ENCODE results near the gene C19orf38. TPM values are rescaled to one million over a fixed set of nuclear protein-coding genes. Genes with fewer than 3 reads are reported as not detected.

The C19orf38 gene
- total RNA-seq: 4.2 TPM

GRCh38 chr19:10848230-10848856, at the start of gene C19orf38:
C19orf38 (plus strand) TSS chr19:10848415; CDS start chr19:10848509, 94 bp downstream.
- Histone ChIP-seq H3K4me3 (ENCODE audit: low read length in 3 of 3) (no peak within 1 kb of the TSS), H3K27ac (ENCODE audit: low read depth, low read length) (no peak within 1 kb of the TSS), H3K4me1 (ENCODE audit: control insufficient read depth in 3 of 3, insufficient read depth in 3 of 3, low read length in 3 of 3) (peaks cover 0 to 2% (median 0%) of the 10 kb centered on the region in 3 donors), H3K36me3 (ENCODE audit: control insufficient read depth in 3 of 3, insufficient read depth in 3 of 3, low read length in 3 of 3) (no peaks in the 10 kb centered on the region), H3K9ac (ENCODE audit: low read depth in 1 of 3, low read length in 3 of 3) (no peak within 1 kb of the TSS), H3K27me3 (ENCODE audit: control insufficient read depth in 3 of 3, insufficient read depth in 3 of 3, low read length in 3 of 3) (peaks cover 0 to 5% (median 0%) of the 10 kb centered on the region in 3 donors), H3K9me3 (ENCODE audit: control insufficient read depth in 3 of 3, low read length in 3 of 3) (no peaks in the 10 kb centered on the region)

- H3K36me3 ChIP-seq (ENCODE audit: control insufficient read depth in 3 of 3, insufficient read depth in 3 of 3, low read length in 3 of 3): peaks cover 64 to 80% (median 72%) of the 10 kb centered on the region in 3 donors
- no peaks in the 10 kb centered on the region for H3K9me3 ChIP-seq (ENCODE audit: control insufficient read depth in 3 of 3, low read length in 3 of 3)
- no peak overlapping the region for H3K9ac ChIP-seq (ENCODE audit: low read depth in 1 of 3, low read length in 3 of 3)
- no peaks in the 10 kb centered on the region for H3K27me3 ChIP-seq (ENCODE audit: control insufficient read depth in 3 of 3, insufficient read depth in 3 of 3, low read length in 3 of 3)
- H3K4me3 ChIP-seq (ENCODE audit: low read length in 3 of 3): no peak overlapping the region
- H3K27ac ChIP-seq (ENCODE audit: low read depth, low read length): no peak overlapping the region
- H3K4me1 ChIP-seq (ENCODE audit: control insufficient read depth in 3 of 3, insufficient read depth in 3 of 3, low read length in 3 of 3): peaks cover 0 to 2% (median 0%) of the 10 kb centered on the region in 3 donors
Measured at GRCh38 chr19:10800488-10800887, 47.7 kb upstream of the C19orf38 start.

GRCh38 chr19:10802479-10802878, 45.7 kb upstream of the C19orf38 start:
- Histone ChIP-seq H3K4me3 (ENCODE audit: low read length in 3 of 3) (no peak overlapping the region), H3K27ac (ENCODE audit: low read depth, low read length) (no peak overlapping the region), H3K9ac (ENCODE audit: low read depth in 1 of 3, low read length in 3 of 3) (no peak overlapping the region), H3K27me3 (ENCODE audit: control insufficient read depth in 3 of 3, insufficient read depth in 3 of 3, low read length in 3 of 3) (no peaks in the 10 kb centered on the region), H3K36me3 (ENCODE audit: control insufficient read depth in 3 of 3, insufficient read depth in 3 of 3, low read length in 3 of 3) (peaks cover 58 to 71% (median 63%) of the 10 kb centered on the region in 3 donors), H3K4me1 (ENCODE audit: control insufficient read depth in 3 of 3, insufficient read depth in 3 of 3, low read length in 3 of 3) (peaks cover 0 to 2% (median 0%) of the 10 kb centered on the region in 3 donors), H3K9me3 (ENCODE audit: control insufficient read depth in 3 of 3, low read length in 3 of 3) (no peaks in the 10 kb centered on the region)

- H3K9me3 ChIP-seq (ENCODE audit: control insufficient read depth in 3 of 3, low read length in 3 of 3): no peaks in the 10 kb centered on the region
- H3K27ac ChIP-seq (ENCODE audit: low read depth, low read length): no peak overlapping the region
- no peak overlapping the region for H3K4me3 ChIP-seq (ENCODE audit: low read length in 3 of 3)
- peaks cover 53 to 64% (median 55%) of the 10 kb centered on the region in 3 donors for H3K36me3 ChIP-seq (ENCODE audit: control insufficient read depth in 3 of 3, insufficient read depth in 3 of 3, low read length in 3 of 3)
- no peaks in the 10 kb centered on the region for H3K27me3 ChIP-seq (ENCODE audit: control insufficient read depth in 3 of 3, insufficient read depth in 3 of 3, low read length in 3 of 3)
- H3K9ac ChIP-seq (ENCODE audit: low read depth in 1 of 3, low read length in 3 of 3): no peak overlapping the region
- H3K4me1 ChIP-seq (ENCODE audit: control insufficient read depth in 3 of 3, insufficient read depth in 3 of 3, low read length in 3 of 3): peaks cover 0 to 2% (median 0%) of the 10 kb centered on the region in 3 donors
Measured at GRCh38 chr19:10803252-10803651, 45.0 kb upstream of the C19orf38 start.

GRCh38 chr19:10805065-10805757, 43.0 kb upstream of the C19orf38 start:
- peaks cover 56 to 69% (median 57%) of the 10 kb centered on the region in 3 donors for H3K36me3 ChIP-seq (ENCODE audit: control insufficient read depth in 3 of 3, insufficient read depth in 3 of 3, low read length in 3 of 3)
- no peak overlapping the region for H3K9ac ChIP-seq (ENCODE audit: low read depth in 1 of 3, low read length in 3 of 3)
- H3K9me3 ChIP-seq (ENCODE audit: control insufficient read depth in 3 of 3, low read length in 3 of 3): no peaks in the 10 kb centered on the region
- H3K4me1 ChIP-seq (ENCODE audit: control insufficient read depth in 3 of 3, insufficient read depth in 3 of 3, low read length in 3 of 3): peaks cover 0 to 2% (median 0%) of the 10 kb centered on the region in 3 donors
- no peak overlapping the region for H3K27ac ChIP-seq (ENCODE audit: low read depth, low read length)
- H3K4me3 ChIP-seq (ENCODE audit: low read length in 3 of 3): no peak overlapping the region
- no peaks in the 10 kb centered on the region for H3K27me3 ChIP-seq (ENCODE audit: control insufficient read depth in 3 of 3, insufficient read depth in 3 of 3, low read length in 3 of 3)

GRCh38 chr19:10805758-10806247, 42.4 kb upstream of the C19orf38 start:
- H3K9me3 ChIP-seq (ENCODE audit: control insufficient read depth in 3 of 3, low read length in 3 of 3): no peaks in the 10 kb centered on the region
- no peak overlapping the region for H3K9ac ChIP-seq (ENCODE audit: low read depth in 1 of 3, low read length in 3 of 3)
- H3K27me3 ChIP-seq (ENCODE audit: control insufficient read depth in 3 of 3, insufficient read depth in 3 of 3, low read length in 3 of 3): no peaks in the 10 kb centered on the region
- peaks cover 0 to 2% (median 0%) of the 10 kb centered on the region in 3 donors for H3K4me1 ChIP-seq (ENCODE audit: control insufficient read depth in 3 of 3, insufficient read depth in 3 of 3, low read length in 3 of 3)
- no peak overlapping the region for H3K4me3 ChIP-seq (ENCODE audit: low read length in 3 of 3)
- H3K36me3 ChIP-seq (ENCODE audit: control insufficient read depth in 3 of 3, insufficient read depth in 3 of 3, low read length in 3 of 3): peaks cover 55 to 63% (median 56%) of the 10 kb centered on the region in 3 donors
- H3K27ac ChIP-seq (ENCODE audit: low read depth, low read length): no peak overlapping the region

- H3K4me3 ChIP-seq (ENCODE audit: low read length in 3 of 3): no peak overlapping the region
- no peaks in the 10 kb centered on the region for H3K27me3 ChIP-seq (ENCODE audit: control insufficient read depth in 3 of 3, insufficient read depth in 3 of 3, low read length in 3 of 3)
- no peak overlapping the region for H3K27ac ChIP-seq (ENCODE audit: low read depth, low read length)
- no peak overlapping the region for H3K9ac ChIP-seq (ENCODE audit: low read depth in 1 of 3, low read length in 3 of 3)
- H3K9me3 ChIP-seq (ENCODE audit: control insufficient read depth in 3 of 3, low read length in 3 of 3): no peaks in the 10 kb centered on the region
- H3K4me1 ChIP-seq (ENCODE audit: control insufficient read depth in 3 of 3, insufficient read depth in 3 of 3, low read length in 3 of 3): peaks cover 4 to 7% (median 5%) of the 10 kb centered on the region in 3 donors
- peaks cover 37 to 53% (median 52%) of the 10 kb centered on the region in 3 donors for H3K36me3 ChIP-seq (ENCODE audit: control insufficient read depth in 3 of 3, insufficient read depth in 3 of 3, low read length in 3 of 3)
Measured at GRCh38 chr19:10808937-10809649, 39.1 kb upstream of the C19orf38 start.

GRCh38 chr19:10809651-10810285, 38.4 kb upstream of the C19orf38 start:
- H3K27me3 ChIP-seq (ENCODE audit: control insufficient read depth in 3 of 3, insufficient read depth in 3 of 3, low read length in 3 of 3): no peaks in the 10 kb centered on the region
- no peak overlapping the region for H3K27ac ChIP-seq (ENCODE audit: low read depth, low read length)
- no peak overlapping the region for H3K9ac ChIP-seq (ENCODE audit: low read depth in 1 of 3, low read length in 3 of 3)
- H3K9me3 ChIP-seq (ENCODE audit: control insufficient read depth in 3 of 3, low read length in 3 of 3): no peaks in the 10 kb centered on the region
- H3K4me3 ChIP-seq (ENCODE audit: low read length in 3 of 3): no peak overlapping the region
- H3K4me1 ChIP-seq (ENCODE audit: control insufficient read depth in 3 of 3, insufficient read depth in 3 of 3, low read length in 3 of 3): peaks cover 4 to 7% (median 5%) of the 10 kb centered on the region in 3 donors
- H3K36me3 ChIP-seq (ENCODE audit: control insufficient read depth in 3 of 3, insufficient read depth in 3 of 3, low read length in 3 of 3): peaks cover 34 to 51% (median 50%) of the 10 kb centered on the region in 3 donors

- H3K9ac ChIP-seq (ENCODE audit: low read depth in 1 of 3, low read length in 3 of 3): no peak overlapping the region
- H3K4me3 ChIP-seq (ENCODE audit: low read length in 3 of 3): no peak overlapping the region
- H3K27ac ChIP-seq (ENCODE audit: low read depth, low read length): no peak overlapping the region
- no peaks in the 10 kb centered on the region for H3K27me3 ChIP-seq (ENCODE audit: control insufficient read depth in 3 of 3, insufficient read depth in 3 of 3, low read length in 3 of 3)
- no peaks in the 10 kb centered on the region for H3K9me3 ChIP-seq (ENCODE audit: control insufficient read depth in 3 of 3, low read length in 3 of 3)
- peaks cover 33 to 44% (median 43%) of the 10 kb centered on the region in 3 donors for H3K36me3 ChIP-seq (ENCODE audit: control insufficient read depth in 3 of 3, insufficient read depth in 3 of 3, low read length in 3 of 3)
- peaks cover 5 to 7% (median 6%) of the 10 kb centered on the region in 3 donors for H3K4me1 ChIP-seq (ENCODE audit: control insufficient read depth in 3 of 3, insufficient read depth in 3 of 3, low read length in 3 of 3)
Measured at GRCh38 chr19:10811391-10812111, 36.7 kb upstream of the C19orf38 start.

All from skeletal muscle tissue (tissue), 4 donors.